ENCODE measurements around the gene NECTIN2.

NECTIN2 gene

GRCh38 chr19:44845612-44846454 is at the start of gene NECTIN2:
Gene NECTIN2 (plus strand): TSS chr19:44846297. CDS start chr19:44846526, 229 bp downstream.
- DNase-seq (ENCODE audit: low read depth in 2 of 3, low spot score in 1 of 3), result peak; percentile 86 to 97 (median 94)

GRCh38 chr19:44796701-44797115 is 49.4 kb upstream of the NECTIN2 start:
- DNase-seq (ENCODE audit: low read depth in 2 of 3, low spot score in 1 of 3), result no peak

- no peak for DNase-seq (ENCODE audit: low read depth in 2 of 3, low spot score in 1 of 3)
Measured at GRCh38 chr19:44799627-44800346, 46.3 kb upstream of the NECTIN2 start.

GRCh38 chr19:44800461-44800860 is 45.6 kb upstream of the NECTIN2 start:
- peak; percentile 74 to 87 (median 81) for DNase-seq (ENCODE audit: low read depth in 2 of 3, low spot score in 1 of 3)

GRCh38 chr19:44803442-44804428 is 42.4 kb upstream of the NECTIN2 start:
- no peak for DNase-seq (ENCODE audit: low read depth in 2 of 3, low spot score in 1 of 3)

- DNase-seq (ENCODE audit: low read depth in 2 of 3, low spot score in 1 of 3), result no peak
Measured at GRCh38 chr19:44806291-44806690, 39.8 kb upstream of the NECTIN2 start.

- no peak for DNase-seq (ENCODE audit: low read depth in 2 of 3, low spot score in 1 of 3)
Measured at GRCh38 chr19:44807162-44807561, 38.9 kb upstream of the NECTIN2 start.

DNA sequence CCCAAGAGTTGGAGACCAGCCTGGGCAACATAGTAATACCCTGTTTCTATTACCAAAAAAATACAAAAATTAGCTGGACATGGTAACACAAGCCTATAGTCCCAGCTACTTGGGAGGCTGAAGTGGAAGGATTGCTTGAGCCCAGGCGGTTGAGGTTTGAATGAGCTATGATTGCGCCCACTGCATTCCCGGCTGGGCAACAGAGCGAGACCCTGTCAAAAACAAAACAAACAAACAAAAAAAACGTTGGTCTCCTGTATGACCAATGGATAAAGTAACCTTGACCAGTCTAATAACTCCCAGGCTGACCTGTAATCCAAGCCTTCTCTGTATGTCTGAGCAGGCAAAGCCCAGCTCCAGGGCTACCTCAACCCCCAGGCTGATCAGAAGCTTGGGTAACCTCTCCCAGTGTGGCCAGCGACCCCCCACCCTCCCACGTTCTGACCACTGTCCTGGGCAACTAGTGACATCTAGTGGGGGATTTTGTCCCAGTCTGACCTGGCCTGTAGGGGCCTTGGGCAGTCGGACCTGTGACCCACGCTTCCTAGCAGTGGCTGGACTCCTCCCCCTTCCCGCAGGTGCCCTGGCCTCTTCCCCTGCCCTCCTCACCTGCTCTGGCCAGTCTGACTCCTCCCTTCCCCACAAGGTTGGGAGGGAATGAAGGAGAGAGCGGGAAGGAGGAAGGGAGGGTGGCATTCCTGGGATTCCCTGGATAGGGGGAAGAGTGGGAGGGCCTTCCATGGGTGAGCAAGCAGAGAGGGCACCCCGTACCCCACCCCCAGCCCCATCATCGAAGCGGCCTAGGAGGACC is 38.2 kb upstream of the NECTIN2 start:
- DNase-seq (ENCODE audit: low read depth in 2 of 3, low spot score in 1 of 3), result no peak

DNA sequence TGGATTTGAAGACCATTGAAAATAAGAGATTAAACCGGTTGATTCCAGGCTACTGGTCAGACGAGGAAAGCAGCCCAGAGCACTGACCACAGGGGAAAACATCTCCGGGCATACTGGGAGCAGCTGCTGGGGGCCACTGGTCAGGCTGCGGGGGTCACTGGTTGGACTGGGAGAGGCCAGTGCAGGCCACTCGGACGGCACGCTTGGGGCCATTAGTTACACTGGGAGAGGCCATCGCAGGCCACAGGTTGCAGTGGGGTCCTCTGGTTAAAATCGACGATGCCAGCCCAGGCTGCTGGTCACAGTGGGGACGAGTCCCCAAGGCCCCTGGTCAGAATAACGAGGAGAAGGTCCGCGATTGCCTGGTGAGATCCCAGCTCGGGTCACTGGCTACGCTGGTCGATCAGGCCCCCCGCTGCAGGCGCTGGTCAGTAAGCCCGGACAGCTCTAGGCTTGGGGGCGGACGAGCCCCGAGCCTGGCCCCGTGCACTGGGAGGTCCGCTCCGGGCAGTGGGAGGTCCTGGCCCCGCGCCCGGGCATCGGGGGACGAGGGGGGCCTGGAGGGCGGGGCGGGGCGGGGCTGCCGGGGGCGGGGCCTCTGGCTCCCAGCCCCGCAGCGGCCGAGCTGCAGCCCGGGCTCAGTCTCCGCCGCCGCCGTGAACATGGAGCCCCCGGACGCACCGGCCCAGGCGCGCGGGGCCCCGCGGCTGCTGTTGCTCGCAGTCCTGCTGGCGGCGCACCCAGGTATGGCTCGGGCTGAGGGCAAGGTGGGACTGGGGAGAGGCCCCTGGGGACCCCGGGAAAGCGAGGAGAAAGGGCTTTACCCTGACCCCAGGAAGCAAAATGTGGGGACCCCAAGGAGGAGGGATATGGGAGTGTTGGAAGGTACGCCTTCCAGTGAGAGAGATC is 37.4 kb upstream of the NECTIN2 start, which contains the start of gene BCAM:
BCAM (plus strand) TSS at position 641 of the 909 bp plus-strand sequence; CDS start at position 663, 22 bp downstream.
- DNase-seq (ENCODE audit: low read depth in 2 of 3, low spot score in 1 of 3), result no peak

- DNase-seq (ENCODE audit: low read depth in 2 of 3, low spot score in 1 of 3), result no peak
Measured at GRCh38 chr19:44809577-44810233, 36.4 kb upstream of the NECTIN2 start.

DNA sequence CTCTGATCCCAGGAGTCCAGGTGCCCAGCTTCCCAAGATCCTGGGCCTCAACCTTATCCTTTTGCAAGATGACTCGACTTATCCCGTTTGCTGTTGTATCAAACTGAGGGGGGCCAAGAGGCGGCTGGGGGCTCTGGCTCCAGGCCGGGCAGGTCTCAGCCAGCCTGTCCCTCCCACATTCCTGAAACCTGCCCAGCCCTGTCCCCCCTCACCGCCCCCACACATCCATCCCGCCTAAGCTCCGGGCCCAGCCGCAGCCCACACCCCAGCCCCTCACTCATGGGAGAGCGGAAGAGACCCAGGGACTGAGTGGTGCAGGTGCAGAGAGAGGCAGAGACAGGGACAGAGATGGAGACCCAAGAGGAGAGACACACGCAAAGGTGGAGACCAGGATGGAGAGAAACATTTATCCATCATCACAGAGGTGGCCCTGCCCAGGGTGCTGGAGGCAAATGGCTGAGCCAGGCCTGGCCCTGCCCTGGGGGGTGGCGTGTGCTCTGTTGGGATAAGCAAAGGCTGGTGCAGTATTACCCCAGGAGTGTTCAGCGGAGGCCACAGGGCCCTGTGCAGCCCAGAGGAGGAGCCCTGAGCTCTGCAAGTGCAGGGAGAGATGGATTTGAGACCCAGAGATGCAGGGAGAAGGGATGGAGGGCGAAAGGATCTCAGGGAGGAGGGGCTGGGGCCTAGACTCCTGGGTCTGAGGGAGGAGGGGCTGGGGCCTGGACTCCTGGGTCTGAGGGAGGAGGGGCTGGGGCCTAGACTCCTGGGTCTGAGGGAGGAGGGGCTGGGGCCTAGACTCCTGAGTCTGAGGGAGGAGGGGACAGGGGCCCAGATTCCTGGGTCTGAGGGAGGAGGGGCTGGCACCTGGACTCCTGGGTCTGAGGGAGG is 35.6 kb upstream of the NECTIN2 start:
- DNase-seq (ENCODE audit: low read depth in 2 of 3, low spot score in 1 of 3), result no peak

GRCh38 chr19:44811122-44811419 is 35.0 kb upstream of the NECTIN2 start:
- no peak for DNase-seq (ENCODE audit: low read depth in 2 of 3, low spot score in 1 of 3)

- DNase-seq (ENCODE audit: low read depth in 2 of 3, low spot score in 1 of 3), result no peak
Measured at GRCh38 chr19:44812142-44812718, 33.9 kb upstream of the NECTIN2 start.

DNA sequence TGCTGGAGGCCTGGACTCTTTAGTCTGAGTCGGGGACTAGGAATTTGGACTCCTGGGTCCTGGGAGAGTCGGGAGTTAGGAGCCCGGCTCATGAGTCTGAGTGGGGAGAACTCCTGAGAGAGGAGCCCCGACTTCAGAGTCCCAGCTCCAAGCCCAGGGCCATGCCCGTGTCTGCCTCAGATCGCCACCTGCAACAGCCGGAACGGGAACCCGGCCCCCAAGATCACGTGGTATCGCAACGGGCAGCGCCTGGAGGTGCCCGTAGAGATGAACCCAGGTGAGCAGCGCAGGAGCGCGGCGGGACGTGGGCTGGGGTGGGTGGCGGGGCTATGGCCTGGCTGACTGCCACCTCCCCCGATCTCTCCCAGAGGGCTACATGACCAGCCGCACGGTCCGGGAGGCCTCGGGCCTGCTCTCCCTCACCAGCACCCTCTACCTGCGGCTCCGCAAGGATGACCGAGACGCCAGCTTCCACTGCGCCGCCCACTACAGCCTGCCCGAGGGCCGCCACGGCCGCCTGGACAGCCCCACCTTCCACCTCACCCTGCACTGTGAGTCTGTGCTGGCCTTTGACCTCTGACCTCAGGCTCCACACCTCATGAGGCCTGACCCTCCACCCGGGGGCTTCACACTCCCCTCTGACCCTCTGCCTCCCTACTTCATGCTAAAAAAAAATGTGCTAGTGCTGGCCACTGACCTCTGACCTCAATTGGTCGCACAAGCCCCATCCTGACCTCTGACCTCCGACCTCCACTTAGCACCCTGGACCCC is 32.8 kb upstream of the NECTIN2 start:
- DNase-seq (ENCODE audit: low read depth in 2 of 3, low spot score in 1 of 3), result no peak

GRCh38 chr19:44813841-44814470 is 32.1 kb upstream of the NECTIN2 start:
- no peak for DNase-seq (ENCODE audit: low read depth in 2 of 3, low spot score in 1 of 3)

GRCh38 chr19:44814517-44814916 is 31.6 kb upstream of the NECTIN2 start:
- no peak for DNase-seq (ENCODE audit: low read depth in 2 of 3, low spot score in 1 of 3)

Data from stimulated activated CD4-positive, alpha-beta T cell treated with anti-CD3 and anti-CD28 coated beads, Interleukin-12 subunit alpha, Interleukin-12 subunit beta, amount 100 ng/mL, for 48 hours (primary cell).